ENCODE results near the gene RSPH1. TPM values are rescaled to one million over a fixed set of nuclear protein-coding genes. Genes with fewer than 3 reads are reported as not detected.

The RSPH1 gene
- total and polyA plus RNA-seq, 2 of the 8 experiments (the other 6 are each of a cell fraction or from before 2014, with no cell fraction given) = 0.24 TPM; not detected in 1

DNA sequence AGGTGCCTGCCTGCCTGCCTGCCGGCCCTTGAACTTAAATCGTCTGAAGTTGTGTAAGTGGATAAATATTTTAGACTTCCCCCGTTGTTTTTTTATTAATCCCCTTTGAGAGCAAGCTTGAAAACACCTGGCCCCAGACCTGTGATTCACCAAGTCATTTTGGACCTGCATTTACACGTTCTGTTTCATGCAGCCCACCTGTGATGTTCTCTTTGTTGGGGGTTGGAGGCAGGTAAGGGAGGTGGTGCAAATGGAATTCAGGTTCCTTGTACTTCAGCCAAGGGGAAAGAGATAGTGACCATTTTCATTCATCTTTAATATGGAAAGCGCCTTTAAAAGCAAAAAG is 18.8 kb upstream of the RSPH1 start:
- CTCF ChIA-PET (ENCODE audit: partially characterized antibody) = interaction anchor here (0.8 to 1.4 kb wide), 5 partner anchors 13 to 204 kb away, joined by 3 to 5 read pairs (median 3); no protein-coding TSS in a partner anchor

More for the DNA sequence above, 18.8 kb upstream of the RSPH1 start:
- Histone ChIP-seq H3K14ac (ENCODE audit: insufficient read length) (no peak overlapping the region), H3K36me3 (ENCODE audit: control insufficient read depth in 2 of 4, insufficient read depth in 4 of 4, low read length in 3 of 4) (peaks cover 0 to 13% (median 11%) of the 10 kb centered on the region in 4 experiments; a peak in 5 of 8 replicates), H3K23ac (ENCODE audit: insufficient read length) (no peak overlapping the region), H3K27me3 (replicated peaks in 1 of 4; ENCODE audit: control insufficient read depth in 3 of 4, extremely low read depth in 1 of 4, insufficient read depth in 3 of 4, low read length in 3 of 4) (peaks cover 0 to 10% (median 6%) of the 10 kb centered on the region in 4 experiments; a peak in 3 of 7 replicates), H2BK15ac (ENCODE audit: low read length) (no peak overlapping the region), H2AFZ (ENCODE audit: low read length) (0 out of 2 replicates have a peak overlapping the region, but pooled peaks have one; percentile 36), H2BK120ac (replicated peaks; ENCODE audit: low read depth, low read length) (no peak overlapping the region), H3K9me3 (ENCODE audit: insufficient read depth in 2 of 2, low read depth in 1 of 2, low read length in 1 of 2) (no peaks in the 10 kb centered on the region), H2BK20ac (ENCODE audit: low read length) (no peak overlapping the region), H3K4me3 (ENCODE audit: extremely low read depth in 1 of 4, insufficient read depth in 2 of 4, low read depth in 3 of 4, low read length in 4 of 4) (peak overlapping the region; percentile 45 to 81 (median 59)), H4K20me1 (replicated peaks in 1 of 2; ENCODE audit: control insufficient read depth in 1 of 2, insufficient read depth in 2 of 2, low read length in 2 of 2) (no peaks in the 10 kb centered on the region), H3K4me2 (ENCODE audit: insufficient read depth in 1 of 2, low read depth in 2 of 2, low read length in 2 of 2) (peak overlapping the region; percentile 76 to 86), H2BK12ac (ENCODE audit: low read depth, low read length) (no peak overlapping the region), H3K79me2 (ENCODE audit: control insufficient read depth in 1 of 2, insufficient read depth in 2 of 2, low read length in 2 of 2) (peaks cover 0 to 21% of the 10 kb centered on the region in 2 experiments; a peak in 2 of 4 replicates), H4K8ac (ENCODE audit: extremely low read depth, insufficient read depth, low read length) (no peak overlapping the region), H4K5ac (ENCODE audit: insufficient read length, low read depth, low read length) (no peak overlapping the region), H3K9ac (replicated peaks in 1 of 4; ENCODE audit: extremely low read depth in 1 of 4, low read depth in 3 of 4, low read length in 3 of 4) (peak overlapping the region in 1 of 4 experiments; percentile 58; a peak in 4 of 7 replicates), H3K4me1 (replicated peaks in 1 of 4; ENCODE audit: control insufficient read depth in 3 of 4, insufficient read depth in 4 of 4, low read length in 3 of 4) (peaks cover 13 to 20% (median 15%) of the 10 kb centered on the region in 4 experiments), H3K18ac (ENCODE audit: extremely low read depth, low read length) (no peak overlapping the region; the same call in 1 of the 2 replicates), H3K56ac (replicated peaks; ENCODE audit: insufficient read length, low read depth, low read length) (no peak overlapping the region), H3K23me2 (ENCODE audit: low read depth, low read length) (no peaks in the 10 kb centered on the region; the same call in 1 of the 2 replicates), H4K91ac (replicated peaks; ENCODE audit: insufficient read length, low read length) (no peak overlapping the region), H3K27ac (ENCODE audit: low read depth, low read length) (no peak overlapping the region), H3K79me1 (ENCODE audit: low read depth, low read length) (no peaks in the 10 kb centered on the region; the same call in 1 of the 2 replicates), H3K4ac (replicated peaks; ENCODE audit: insufficient read length, low read depth, low read length) (no peak overlapping the region), H2AK5ac (ENCODE audit: low read depth, low read length) (no peak overlapping the region), H2BK5ac (ENCODE audit: low read depth, low read length) (peak overlapping the region; percentile 2; the same call in 1 of the 2 replicates)
- POLR2A ChIA-PET (ENCODE audit: partially characterized antibody) = interaction anchor here (0.8 to 2.5 kb wide), 6 partner anchors 9 to 177 kb away, joined by 3 to 19 read pairs (median 6); no protein-coding TSS in a partner anchor
- TF ChIP-seq CHD1 (IDR thresholded peaks at IDR 0.05; ENCODE audit: low read depth, low read length) = no peak
- TF ChIP-seq ASH2L (IDR thresholded peaks at IDR 0.05; ENCODE audit: low read length) = peak; percentile 34
- peak in 1 of 2 experiments; percentile 4; a peak in 2 of 3 replicates for TF ChIP-seq POLR2A (IDR thresholded peaks at IDR 0.05; ENCODE audit: control extremely low read depth in 1 of 2, low read depth in 2 of 2, low read length in 2 of 2)
- no peak for TF ChIP-seq EGR1 (IDR thresholded peaks at IDR 0.05; ENCODE audit: borderline replicate concordance, low read depth, low read length)
- no peak for TF ChIP-seq TAF1 (IDR thresholded peaks at IDR 0.05; ENCODE audit: low read depth, low read length)
- TF ChIP-seq EP300 (IDR thresholded peaks at IDR 0.05; ENCODE audit: borderline replicate concordance in 1 of 2, low read depth in 2 of 2, low read length in 2 of 2) = no peak
- TF ChIP-seq CBX5 (IDR thresholded peaks at IDR 0.05; ENCODE audit: low read depth, low read length) = no peak
- TF ChIP-seq TAF7 (optimal IDR thresholded peaks at IDR 0.05; ENCODE audit: borderline replicate concordance, low read depth, low read length) = peak; percentile 5
- no peak for TF ChIP-seq JUND (IDR thresholded peaks at IDR 0.05; ENCODE audit: low read length)
- no peak for TF ChIP-seq GABPA (IDR thresholded peaks at IDR 0.05; ENCODE audit: borderline replicate concordance, insufficient read depth, low read length)
- 0 out of 2 replicates have a peak, but pooled peaks have one; percentile 2 for TF ChIP-seq TCF12 (IDR thresholded peaks at IDR 0.05; ENCODE audit: low read depth, low read length)
- no peak for TF ChIP-seq SP4 (IDR thresholded peaks at IDR 0.05; ENCODE audit: low read length)
- WGBS, 2 experiments (ENCODE audit: extremely low coverage in 1 of 2, insufficient coverage in 1 of 2, insufficient read length in 1 of 2, insufficient replicate concordance in 2 of 2, low coverage in 1 of 2, low lambda C conversion rate in 2 of 2, missing lambda C conversion rate in 1 of 2) = 1% methylated on average over 5 of the region's 5 CpGs; no CpG with 5 or more reads in 1 of the 2 experiments
- no peak for FAIRE-seq
- no peak for DNase-seq (ENCODE audit: low read depth in 1 of 2, low spot score in 2 of 2)

All from H1 (cell line).